ENCODE data around the gene SFXN3.
"Not testable (repeated sequence)": the region's sequence is repeated elsewhere in the genome, so short reads cannot be mapped to it uniquely, and the experiment has no call there.

The SFXN3 gene

DNA sequence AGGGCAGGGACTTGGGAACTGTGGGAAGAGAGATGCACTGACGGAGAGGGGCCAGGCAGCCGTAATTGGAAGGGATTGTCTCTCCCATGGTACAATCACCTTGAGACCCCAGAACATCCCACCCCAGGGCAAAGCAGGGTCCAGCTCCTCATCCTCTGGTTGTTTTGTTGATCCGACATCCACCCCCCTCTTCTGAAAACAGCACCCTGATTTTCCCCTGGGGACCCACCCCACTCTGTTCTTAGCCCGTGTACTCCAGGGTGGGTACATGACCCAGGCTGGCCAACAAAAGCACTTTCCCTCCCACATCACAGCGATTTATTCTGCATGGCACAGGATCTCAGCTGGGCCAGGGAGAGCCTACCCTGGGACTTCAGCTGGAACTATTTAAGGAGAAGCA is 14.2 kb upstream of the SFXN3 start:
- DNase-seq, result no peak

DNA sequence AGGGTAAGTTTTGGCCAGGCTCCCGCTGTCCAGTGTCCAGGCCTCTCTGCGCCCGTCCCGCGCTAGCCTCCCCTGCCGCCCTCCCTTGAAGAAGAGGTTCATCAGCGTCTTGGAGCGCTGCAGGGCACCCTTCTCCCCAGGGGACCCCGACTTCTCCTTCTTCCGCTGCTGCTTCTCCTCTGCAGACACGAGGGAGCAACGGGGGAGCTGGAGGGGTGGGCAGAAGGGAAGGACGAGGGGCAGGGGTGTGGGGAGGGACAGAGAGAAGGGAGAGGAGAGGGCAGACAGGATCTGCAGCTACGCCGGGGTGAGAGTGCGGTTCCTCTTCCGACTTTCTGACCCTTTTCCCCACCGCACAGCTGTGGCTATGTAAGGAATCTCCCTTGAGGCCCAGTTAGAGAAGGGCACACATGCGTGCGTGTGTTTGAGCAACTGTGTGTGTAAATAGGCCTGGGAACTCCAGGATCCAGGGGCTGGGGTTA is 12.9 kb upstream of the SFXN3 start:
- no peak for DNase-seq

DNA sequence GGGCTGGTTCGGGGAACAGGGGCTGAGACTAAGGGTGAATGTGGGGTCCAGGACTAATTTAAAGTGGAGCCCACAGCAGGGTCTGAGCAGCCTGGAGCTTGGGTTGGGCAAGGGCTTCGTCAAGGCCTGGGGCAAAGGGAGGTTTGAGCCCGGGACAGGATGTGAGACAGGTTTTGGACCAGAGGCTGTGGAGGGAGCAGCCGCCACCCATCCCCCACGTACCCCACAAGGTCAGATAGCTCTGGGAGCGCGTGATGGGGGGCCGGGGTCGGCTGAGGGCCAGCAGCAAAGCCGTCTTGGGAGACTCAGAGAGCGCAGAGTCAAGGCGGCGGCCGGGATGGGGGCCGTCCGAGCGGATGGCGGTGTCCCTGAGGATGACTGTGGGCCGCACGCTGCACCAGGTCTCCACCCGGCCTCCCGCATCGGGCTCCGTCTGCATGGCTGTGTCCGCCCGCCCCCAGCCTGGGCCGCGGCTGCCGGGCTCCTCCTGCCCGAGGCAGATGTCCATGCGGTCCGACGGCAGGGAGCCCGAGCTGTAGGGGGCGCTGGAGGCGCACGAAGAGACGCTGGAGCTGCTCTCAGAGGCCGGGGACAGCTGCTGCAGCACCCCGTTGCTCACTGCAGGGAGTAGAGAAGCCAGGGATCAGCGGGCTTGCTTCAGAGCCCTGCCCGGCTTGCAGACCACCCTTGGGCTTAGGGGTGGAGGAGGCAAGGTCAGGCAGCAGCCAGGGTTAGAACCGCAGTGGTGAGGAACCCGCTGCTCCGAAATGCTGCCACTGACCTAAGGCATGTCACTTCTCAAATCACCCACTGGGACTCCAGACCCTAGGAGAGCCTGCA is 12.2 kb upstream of the SFXN3 start:
- DNase-seq, result peak; percentile 37

DNA sequence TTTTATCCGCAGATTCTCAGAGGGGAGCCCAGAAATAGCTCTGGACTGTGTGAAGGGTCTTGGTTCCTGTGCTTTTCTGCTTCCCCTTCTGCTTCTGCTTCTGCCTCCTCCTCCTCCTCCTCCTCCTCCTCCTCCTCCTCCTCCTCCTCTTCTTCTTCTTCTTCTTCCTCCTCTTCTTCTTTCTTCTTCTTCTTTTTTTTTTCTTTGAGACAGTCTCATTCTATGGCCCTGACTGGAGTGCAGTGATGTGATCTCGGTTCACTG is 11.7 kb upstream of the SFXN3 start:
- DNase-seq, result no peak

DNA sequence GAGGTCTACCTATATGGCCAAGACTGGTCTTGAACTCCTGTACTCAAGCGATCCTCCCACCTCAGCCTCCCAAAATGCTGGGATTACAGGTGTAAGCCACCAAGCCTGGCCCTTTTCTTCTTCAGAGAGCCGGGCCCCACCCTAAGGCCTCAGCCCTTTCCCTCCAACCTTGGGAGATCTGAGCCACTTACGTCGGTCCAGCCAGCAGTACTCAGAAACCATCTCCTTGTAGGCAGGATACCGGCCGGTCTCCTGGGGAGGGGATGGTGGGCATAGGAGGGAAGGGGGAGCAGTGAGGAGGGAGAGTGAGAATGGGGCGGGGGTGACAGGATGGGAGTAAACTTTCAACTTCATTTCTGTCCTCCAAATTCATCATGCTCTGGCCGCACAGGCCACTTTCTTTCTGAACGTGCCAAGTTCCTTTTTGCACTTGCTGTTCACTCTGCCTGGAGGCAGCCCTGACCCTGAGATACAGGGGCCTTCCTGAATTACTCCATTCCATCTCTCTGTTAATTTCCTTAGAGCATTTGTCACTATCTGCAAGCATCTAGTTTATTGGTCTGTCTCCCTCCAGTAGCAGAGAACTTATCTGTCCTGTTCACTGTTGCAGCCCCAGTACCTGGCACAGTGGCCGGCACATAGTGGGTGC is 10.5 kb upstream of the SFXN3 start:
- no peak for DNase-seq

DNA sequence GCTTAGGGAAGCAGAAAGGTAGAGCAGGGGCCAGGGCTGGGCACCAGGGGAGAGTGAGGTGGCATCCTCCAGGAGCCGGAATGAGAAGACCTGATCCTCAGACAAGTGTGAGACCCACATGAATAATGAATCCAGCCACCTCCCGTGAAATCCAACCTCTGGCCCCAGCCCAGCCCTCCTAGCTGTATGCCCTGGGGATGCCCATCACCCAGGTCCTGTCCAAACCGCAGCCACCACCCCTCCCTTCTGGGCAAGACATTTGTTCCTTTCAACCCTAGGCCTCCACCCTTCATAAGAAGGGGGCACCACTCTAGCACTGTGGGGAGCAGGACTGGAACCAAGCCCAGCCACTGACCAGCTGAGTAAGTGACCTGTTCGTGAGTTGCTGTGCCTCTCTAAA is 9.8 kb upstream of the SFXN3 start:
- DNase-seq, result no peak

DNA sequence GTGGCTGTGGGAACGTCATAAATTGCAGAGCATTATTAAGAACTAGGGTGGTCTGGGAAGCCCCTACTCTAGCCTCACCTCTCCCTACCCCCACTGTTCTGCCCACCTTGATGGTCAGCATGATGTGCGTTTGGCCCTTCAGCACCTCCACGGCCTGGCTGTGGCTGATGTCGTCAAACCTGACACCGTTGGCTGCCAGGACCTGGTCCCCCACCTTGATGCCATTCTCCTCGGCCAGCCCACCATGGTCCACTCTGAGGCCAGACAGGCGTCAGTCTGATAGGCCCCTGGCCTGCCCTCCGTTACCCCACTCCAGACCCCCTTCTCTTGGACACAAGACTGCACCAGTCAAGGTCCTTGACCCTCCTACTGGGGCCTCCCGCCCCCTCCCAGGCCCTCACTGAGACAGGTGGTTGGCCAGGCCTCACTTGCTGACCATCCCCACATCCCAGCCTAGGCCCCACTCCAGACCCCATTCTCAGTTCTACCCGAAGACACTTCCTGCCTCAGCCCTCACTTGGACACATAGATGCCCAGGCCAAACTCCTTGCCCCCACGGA is 9.3 kb upstream of the SFXN3 start:
- no peak for DNase-seq

DNA sequence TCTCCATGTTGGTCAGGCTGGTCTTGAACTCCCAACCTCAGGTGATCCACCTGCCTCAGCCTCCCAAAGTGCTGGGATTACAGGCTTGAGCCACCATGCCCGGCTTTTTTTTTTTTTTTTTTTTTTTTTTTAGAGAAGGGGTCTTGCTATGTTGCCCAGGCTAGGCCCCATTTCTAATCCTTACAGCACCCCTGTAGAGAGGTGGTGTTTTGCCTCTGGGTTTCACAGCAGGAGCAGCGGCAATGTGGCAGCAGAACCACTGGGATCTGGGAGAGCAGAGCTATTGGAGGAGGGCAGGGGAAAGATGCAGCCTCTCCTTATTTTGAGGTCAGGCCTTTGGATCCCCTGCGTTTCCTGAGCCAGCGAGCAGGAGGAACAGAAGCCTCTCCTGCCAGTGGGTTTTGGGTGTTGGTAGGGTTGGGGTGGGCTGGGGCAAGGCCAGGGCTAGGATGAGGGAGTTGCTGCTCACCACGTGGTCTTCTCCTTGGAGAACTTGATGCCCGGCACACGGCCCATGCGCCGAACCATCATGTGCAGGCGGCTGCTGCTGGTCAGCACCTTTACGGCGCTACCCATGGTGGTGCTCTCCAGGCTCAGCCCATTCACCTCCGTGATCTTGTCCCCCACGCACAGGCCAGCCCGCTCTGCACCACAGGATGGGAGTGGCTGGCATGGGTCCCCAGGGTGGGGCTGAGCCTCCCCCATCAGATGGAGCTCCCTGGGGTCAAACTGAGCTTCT is 7.9 kb upstream of the SFXN3 start:
- DNase-seq, result no peak

DNA sequence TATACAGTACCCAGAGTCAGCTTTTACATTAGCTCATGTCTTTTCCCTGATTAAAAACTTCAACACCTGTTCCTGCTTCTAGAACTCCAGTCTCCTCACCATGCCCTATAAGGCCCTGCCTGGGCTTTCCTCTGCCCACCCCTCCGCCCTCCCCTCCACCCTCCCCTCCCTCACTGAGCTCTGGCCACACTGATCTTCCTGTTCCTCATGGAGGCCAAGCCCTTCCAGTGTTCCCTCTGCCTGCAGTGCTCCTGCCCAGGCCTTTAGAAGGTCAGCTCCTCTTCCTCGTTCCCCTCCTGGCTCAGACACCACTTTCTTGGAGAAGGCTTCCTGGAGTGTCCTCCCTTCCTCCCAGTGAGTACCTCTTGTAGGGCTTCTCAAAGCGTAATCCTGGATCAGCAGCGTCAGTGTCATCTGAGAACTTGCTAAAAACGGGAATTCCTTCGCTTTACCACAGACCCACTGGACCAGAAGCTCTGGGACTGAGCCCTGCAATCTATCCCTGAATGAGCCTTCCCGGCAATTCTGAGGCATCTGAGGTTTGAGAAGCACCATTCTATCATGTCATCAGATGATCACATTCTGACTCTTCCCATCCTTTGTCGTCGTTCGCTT is 3.8 kb upstream of the SFXN3 start:
- DNase-seq, result no peak

DNA sequence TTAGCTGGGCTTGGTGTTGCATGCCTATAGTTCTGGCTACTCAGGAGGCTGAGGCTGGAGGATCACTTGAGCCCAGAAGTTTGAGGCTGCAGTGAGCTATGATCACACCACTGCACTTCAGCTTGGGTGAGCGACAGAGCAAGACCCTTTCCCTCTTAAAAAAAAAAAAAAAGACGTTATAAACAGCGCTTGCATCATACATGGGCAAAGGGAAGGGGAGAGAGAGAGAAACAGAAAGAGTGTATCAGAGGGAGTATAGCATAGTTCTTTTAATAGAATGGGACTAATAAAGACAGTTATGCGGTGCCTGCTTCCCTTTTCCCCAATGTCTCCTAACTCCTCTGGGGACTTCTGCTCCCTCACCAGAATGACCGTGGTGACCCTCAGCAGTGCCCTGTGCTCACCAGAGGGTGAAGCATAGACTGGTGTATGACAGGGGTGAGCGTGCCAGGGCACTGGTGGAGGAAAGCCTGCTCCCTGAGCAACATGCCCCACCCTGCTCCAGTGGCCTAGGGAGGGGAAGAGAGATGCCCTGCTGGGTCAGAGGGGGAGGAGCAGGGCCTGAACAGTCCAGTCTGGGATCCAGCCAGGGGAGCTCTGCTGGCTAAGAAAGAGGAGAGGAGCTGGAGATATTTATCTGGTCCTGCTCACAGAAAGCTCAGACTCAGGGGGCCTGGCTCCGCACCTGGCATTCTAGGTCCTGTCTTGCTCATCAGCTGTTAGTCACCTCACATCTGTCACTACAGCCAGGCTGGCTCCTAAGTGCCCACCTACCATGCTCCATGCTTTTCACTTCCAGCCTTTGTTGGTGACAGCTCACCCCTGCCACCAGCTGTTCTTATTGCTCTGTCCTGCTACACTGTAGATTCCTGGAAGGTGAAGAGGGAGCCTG is 2.3 kb upstream of the SFXN3 start:
- no peak for DNase-seq

DNA sequence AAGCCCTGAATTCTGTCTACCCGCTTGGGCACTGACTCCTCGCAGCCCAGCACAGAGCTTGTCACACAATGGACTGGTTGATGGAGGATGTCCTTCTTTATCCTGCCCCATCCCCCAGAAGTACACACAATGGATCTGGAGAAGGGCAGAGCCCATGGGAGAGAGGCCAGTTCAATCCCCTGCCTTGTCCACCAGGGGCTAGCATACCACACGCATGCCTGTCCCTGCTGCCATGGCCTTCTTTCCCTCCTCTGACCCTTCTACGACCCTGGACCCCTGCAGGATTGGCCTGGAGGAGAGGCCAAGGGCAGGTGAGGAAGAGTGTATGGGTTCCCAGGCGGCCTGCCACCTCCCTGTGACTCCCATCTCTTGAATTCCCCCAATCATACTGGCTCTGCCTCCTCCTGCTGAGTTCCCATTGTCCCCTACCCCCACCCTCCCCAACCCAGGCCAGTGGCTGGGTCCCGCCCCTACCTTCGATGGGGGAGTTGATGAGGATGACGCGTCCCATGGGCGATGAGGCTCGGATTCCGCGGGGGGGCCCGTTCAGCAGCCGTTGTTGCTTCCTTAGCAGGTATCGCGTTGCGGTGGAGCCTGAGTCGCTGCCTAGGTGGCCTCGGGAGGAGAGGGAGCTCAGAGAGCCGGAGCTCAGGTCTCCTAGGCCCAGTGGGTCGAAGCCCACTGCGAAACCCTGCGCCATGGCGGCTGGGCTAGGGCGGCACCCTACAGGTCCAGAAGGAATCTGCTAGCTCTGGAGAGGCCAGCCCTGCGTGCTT is 1.3 kb upstream of the SFXN3 start:
- DNase-seq, result no peak

DNA sequence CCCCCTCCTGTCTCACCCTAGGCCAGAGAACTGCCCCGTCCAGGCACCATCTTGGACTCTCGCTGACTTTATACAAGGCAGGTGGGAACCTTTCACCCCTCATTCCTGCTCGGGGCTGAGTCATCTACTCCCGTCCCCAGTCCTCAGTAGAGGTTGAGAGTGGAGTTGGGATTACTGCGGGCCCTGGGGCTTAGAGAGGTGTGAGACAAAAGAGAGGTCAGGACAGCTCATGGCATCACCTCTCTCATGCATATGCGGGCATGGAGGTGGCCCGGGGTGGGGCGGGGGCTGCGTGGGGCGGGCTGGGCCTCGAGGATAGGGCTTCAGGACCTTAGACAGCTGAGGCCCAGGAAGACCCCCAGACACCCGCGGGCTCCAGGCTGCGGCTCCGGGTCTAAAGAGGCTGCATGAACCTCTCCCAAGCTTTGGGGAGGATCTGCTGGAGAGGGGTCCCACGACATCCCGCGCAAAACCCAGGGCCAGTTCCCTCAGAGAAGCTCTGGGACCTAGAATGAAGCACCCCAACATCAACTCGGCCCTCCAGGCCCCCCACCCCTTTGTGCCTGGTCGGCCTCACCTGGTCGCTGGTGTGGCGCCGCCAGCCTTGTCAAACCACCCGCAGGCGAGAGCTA is 422 bp upstream of the SFXN3 start:
- no peak for DNase-seq

DNA sequence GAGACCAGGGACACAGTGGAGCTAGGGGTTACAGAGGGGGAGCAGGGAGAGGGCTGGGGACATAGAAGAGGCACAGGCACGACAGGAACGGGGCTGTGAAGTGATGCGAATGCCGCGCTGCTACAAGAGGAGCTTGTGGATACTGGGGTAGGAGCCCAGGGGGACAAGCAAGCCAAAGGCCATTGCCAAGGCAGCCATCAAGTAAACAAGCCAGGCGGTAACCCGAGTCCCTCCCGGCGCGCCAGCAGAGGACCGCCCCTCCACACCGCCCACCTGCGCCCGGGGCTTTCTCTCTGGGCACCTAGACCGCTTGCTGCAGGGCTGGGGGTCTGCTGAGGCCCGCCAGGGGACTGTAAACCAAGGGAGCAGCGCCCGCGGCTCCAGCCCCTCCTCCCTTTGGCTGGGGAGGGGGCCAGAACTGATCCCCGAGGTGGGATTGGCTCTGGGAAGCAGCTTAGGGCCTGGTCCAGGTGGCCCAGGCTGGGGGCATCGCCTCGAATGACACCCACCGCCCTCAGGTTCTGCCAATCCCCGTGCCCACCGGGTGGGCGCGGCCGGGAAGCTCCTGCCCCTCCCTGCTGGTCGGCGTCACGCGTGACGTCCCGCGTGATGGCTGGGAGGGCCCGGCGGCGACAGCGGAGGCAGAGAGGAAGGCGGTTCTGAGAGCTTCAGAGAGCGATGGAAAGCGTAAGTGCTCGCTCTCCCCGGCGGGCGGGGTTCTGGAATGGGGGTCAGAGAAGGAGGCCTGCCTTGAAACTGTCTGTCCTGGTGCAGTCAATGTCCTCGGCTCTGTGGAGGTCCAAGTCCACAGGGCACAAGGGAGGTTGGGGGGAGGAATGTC is 982 bp downstream of the SFXN3 start:
- peak; percentile 34 for DNase-seq

DNA sequence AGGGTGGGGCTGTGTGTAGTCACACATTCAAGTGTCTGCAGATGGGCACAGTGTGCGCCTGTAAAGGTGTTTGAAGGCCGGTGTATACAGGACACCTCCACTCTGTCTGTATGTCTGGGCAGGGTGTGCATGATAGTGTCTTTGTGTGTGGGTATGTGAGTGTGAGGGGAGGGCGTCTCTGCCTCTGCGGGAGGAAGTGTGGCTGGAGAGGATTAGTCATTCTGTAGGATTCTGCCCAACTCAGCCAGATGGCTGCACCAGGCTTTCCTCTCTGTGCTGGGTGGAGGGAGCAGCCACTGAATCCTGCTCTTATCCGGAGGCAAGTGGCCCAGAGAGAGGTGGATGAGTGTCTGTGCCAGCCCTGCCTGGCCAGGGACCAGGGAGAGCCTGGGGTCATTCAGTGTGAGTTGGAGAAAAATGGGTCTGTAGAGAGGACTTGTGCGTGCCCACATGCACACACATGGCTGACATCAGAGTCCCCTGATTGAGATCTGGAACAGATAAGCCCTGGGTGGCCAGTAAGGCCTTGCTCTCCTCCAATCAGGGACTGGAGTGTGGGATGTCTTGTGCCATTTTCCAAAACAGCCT is 1.7 kb downstream of the SFXN3 start:
- DNase-seq, result no peak

DNA sequence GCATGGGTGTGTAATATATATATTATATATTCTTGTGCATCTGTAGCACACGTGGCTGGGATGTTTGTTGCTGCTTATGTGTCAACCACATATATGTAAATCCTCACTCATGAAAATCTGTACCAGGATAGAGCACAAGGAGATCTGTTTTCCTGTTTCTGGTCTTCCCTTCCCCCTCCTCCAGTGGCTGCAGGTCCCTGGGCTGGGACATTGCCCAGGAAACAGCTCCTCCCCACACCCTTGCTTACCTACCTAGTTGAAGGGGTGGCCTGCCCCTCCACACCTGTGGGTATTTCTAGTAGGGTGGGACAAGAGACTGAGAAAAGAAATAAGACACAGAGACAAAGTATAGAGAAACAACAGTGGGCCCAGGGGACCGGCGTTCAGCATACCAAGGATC is 2.2 kb downstream of the SFXN3 start:
- DNase-seq, result no peak

DNA sequence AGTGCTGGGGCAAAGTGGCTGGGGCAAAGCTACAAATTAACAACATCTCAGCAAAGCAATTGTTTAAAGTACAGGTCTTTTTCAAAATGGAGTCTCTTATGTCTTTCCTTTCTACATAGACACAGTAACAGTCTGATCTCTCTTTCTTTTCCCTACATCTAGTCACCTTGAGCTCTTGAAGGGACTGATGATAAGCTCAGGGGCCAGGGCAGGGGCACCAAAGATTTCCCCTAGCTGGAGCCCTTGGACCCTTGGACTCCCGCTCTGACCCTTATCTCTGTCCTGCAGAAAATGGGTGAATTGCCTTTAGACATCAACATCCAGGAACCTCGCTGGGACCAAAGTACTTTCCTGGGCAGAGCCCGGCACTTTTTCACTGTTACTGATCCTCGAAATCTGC is 3.4 kb downstream of the SFXN3 start:
- DNase-seq, result not testable (repeated sequence)

DNA sequence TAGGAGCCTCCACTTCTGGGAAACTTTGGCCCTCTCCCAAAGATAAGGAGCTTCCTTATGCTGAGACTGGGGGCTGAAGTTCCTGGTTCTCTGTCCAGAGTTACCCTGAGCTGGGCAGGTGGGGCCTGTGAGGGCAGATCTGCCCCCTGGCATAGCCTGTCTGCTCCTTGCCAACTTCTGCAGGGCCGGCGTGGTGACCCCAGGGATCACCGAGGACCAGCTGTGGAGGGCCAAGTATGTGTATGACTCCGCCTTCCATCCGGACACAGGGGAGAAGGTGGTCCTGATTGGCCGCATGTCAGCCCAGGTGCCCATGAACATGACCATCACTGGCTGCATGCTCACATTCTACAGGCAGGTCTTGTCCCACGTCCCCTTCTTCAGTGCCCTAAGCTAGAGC is 4.3 kb downstream of the SFXN3 start:
- no peak for DNase-seq

DNA sequence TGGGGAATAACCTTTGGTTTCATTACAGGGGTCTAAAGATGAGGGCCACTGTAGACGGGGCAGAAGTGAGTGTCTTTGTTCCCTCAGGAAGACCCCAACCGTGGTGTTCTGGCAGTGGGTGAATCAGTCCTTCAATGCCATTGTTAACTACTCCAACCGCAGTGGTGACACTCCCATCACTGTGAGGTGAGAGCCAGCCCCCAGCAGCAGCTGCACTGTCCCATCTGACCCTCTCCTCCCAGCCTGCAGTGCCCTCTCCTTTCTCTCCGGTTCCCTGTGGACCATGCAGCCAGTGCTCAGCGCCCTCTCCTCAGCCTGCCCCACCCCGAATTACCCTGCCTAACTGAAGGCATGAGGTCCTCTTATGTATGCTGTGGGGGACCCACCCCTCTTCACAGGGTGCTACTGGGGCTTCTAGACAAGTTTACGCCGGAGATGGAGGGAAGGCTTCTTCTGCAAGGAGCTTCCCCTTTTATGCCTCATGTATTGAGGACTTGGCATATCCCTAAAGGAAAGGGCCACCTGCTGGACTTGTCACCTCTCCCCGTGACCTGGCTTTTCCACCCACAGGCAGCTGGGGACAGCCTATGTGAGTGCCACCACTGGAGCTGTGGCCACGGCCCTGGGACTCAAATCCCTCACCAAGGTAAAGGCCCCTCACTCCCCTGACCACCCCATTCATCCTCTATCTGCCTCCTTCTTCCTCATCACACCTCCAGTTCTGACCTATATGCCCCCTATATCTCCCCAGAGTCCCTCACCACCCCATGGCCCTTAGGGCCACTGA is 5.1 kb downstream of the SFXN3 start:
- no peak for DNase-seq

DNA sequence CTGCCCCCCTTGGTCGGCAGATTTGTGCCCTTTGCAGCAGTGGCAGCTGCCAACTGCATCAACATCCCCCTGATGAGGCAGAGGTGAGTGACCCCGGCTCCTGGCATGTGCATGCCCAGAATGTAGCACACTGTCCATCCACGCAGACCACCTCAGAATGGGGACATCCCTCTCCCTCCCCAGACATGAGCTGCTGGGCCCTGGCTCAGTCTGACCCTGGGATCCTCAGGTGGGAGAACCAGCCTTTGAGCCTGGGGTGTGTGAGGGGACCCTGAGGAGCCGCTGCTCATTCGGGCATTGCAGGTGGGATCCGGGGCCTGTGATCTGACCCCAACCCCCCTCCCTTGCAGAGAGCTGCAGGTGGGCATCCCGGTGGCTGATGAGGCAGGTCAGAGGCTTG is 5.7 kb downstream of the SFXN3 start:
- DNase-seq, result no peak

All from NCI-H2171 (cell line).